Subcutaneous adipose tissue (tissue), 4 donors: ENCODE data around the gene FARS2. TPM values are rescaled to one million over a fixed set of nuclear protein-coding genes. Genes with fewer than 3 reads are reported as not detected.

ENCODE experiments used
- CTCF ChIP-seq: fragments of 450-650 bp; IDR thresholded peaks from one replicate; pipeline ENCODE4 v1.5.1; 2016; ENCODE audit warnings: low read depth, mild to moderate bottlenecking, control low read depth, antibody characterized with exemption, moderate library complexity
- total RNA-seq, 4 donors: library from RNA; depleted of rRNA; stranded (reverse); fragments of >200 nt; gene quantifications; one replicate each; pipeline ENCODE4 v1.1.0, GENCODE V29; 2016

Gene FARS2
- total RNA-seq, 4 donors from 2014 or later: 6.2 to 13.6 (median 11.3) TPM

DNA sequence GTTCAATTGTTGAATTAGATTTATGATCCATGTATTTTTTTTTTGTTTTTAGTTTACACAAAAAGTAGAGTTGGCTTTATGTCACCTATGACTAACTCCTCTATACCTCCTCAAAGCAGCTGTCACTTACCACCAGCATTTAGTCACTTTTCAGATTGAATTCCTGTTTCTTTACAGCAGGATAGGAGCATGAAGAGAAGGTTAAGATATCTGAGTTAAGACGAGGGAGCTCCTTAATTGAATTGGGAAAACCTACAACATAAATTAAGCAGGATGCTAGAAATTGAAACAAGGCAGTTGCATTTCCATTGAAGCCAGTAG is 237.2 kb downstream of the FARS2 start:
- TF ChIP-seq CTCF: no peak

DNA sequence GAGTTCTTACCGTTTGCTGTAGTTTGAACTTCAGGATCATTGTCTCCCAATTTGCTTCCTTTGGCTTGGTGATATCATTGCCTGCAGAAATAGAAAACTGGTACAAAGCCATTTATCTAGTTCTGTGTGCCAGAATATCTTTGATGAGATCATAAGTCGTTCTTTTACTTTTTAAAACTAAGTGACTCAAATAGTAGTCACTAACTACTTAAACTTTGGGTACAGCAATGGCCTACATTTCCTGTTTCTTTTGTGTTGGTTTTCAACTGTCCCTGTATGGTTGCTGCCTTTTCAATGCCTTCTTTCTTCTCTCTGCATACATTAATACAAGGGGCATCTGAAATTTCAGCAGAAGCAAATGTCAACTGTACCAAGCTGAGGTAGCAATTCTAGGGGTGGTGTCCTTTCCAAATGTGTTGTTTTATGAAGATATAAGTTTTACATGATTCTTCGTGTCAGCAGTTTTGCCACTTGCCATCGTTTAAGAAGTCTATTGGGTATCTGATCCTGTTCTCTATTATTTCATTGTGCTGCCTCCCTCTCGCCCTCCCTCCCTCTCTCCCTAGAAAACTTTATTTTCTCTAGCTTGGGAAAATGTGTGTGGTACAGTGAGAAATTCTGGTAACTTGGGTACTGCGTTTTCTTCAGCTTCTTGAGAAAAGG is 238.5 kb downstream of the FARS2 start:
- no peak for TF ChIP-seq CTCF

DNA sequence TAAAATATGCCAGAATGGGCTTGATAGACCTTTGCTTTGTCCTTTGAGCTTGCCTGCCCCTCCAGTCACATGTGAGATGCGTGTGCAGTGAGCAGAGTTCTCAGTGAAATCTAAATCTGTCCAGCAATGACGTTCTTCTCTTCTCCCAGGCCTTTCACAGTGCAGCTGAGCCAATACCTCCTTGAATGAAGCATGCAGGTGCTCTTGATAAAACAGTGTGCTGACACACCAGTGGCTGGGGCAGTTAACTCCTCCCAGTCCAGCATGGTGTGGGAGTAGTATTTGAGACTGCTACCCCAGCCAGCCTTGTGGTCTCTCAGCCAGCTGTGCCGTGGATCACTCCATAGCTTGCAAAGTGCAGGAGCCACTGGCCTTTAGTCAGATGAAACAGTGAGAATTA is 240.5 kb downstream of the FARS2 start:
- TF ChIP-seq CTCF: no peak

DNA sequence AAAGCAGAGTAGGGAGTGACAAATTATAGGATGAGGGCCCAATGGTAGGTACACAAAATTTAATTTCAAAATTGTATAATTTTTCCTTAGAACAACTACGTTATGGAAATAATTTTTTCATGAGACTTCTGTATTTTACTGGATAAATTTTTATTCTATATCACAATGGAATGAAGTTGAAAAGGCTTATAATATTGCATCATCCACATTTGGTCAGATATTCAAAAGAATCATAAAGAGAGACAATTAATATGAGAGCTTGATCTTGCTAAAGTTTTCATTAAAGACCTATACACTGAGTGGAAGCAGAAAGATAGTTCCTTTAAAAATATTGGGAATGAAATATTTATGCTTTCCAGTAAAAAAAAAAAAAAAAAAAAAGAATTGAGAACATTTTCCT is 242.8 kb downstream of the FARS2 start:
- no peak for TF ChIP-seq CTCF

- no peak for TF ChIP-seq CTCF
Observed at GRCh38 chr6:5506149-5506548, 244.8 kb downstream of the FARS2 start.

GRCh38 chr6:5506597-5506996 is 245.3 kb downstream of the FARS2 start:
- TF ChIP-seq CTCF: no peak

DNA sequence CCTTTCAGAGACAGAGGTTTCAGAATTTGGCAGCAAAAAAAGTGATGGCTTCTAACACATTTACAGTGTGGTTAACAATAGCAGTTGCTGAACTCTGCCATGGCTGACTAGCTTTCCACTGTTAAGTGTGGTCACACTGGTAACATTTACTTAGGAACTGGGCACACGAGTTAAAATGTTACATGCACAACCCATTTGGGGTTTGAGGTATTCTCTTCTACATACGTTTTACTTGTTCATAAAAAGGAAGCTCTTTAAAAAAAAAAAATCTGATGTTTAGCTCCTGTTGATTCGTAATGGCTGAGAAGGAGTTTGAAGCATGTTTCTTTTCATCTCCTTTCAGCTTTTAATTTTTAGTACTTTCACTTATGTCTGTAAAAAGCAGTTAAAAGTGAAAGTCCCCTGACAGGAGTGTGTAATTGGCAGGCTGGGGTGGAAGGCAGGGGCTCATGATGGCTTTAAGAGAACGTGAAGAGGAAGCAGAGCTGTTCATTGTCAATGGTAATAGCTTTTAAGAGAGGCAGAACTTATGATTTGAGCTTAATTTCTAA is 245.9 kb downstream of the FARS2 start:
- no peak for TF ChIP-seq CTCF
